Measurements from ENCODE around the gene HSF2. TPM values are rescaled to one million over a fixed set of nuclear protein-coding genes. Genes with fewer than 3 reads are reported as not detected.

Gene HSF2
- total and polyA plus RNA-seq, 4 donors: 2.2 to 7.9 (median 6.3) TPM

- Histone ChIP-seq H3K27me3 (ENCODE audit: control insufficient read depth in 4 of 4, insufficient read depth in 4 of 4, low read length in 3 of 4) (no peaks in the 10 kb centered on the region), H3K9me3 (ENCODE audit: control insufficient read depth in 4 of 4, low read length in 3 of 4) (no peaks in the 10 kb centered on the region), H3K27ac (ENCODE audit: low read depth in 1 of 2, low read length in 2 of 2) (no peak overlapping the region), H3K4me3 (ENCODE audit: low read depth in 1 of 3, low read length in 3 of 3) (no peak overlapping the region), H3K9ac (ENCODE audit: low read depth in 1 of 2, low read length in 2 of 2) (no peak overlapping the region), H3K4me1 (ENCODE audit: control insufficient read depth in 4 of 4, insufficient read depth in 4 of 4, low read length in 3 of 4) (no peaks in the 10 kb centered on the region), H3K36me3 (ENCODE audit: control insufficient read depth in 4 of 4, insufficient read depth in 3 of 4, low read depth in 1 of 4, low read length in 3 of 4) (peaks cover 0 to 2% (median 0%) of the 10 kb centered on the region in 4 donors)
- WGBS: 91% methylated on average over 7 of the region's 7 CpGs
- no peak for DNase-seq (ENCODE audit: low spot score)
- TF ChIP-seq HNF4A (conservative IDR thresholded peaks at IDR 0.05) (no peak), SP1 (IDR thresholded peaks at IDR 0.05) (no peak), GABPA (IDR thresholded peaks at IDR 0.05 in 1 of 2, conservative IDR thresholded peaks at IDR 0.05 in 1 of 2) (no peak)
Observed at GRCh38 chr6:122482750-122483080, 83.3 kb downstream of the HSF2 start.

Small RNA genes within 50 kb of the gene (small RNA-seq; reads per million reads assigned to genes)
- not detected for gene Z99129.1

Other genes with a start within 250 kb of the HSF2 start
- gene SERINC1, start 72.2 kb downstream of the HSF2 start, total RNA-seq: 100 to 1,000 TPM; 131 to 139 TPM
- gene SERINC1, start 72.2 kb downstream of the HSF2 start, polyA plus RNA-seq: 10 to 100 TPM; 79.8 to 95.5 TPM
- 1 to 10 TPM; 2.5 to 2.6 TPM for gene PKIB, start 210.8 kb downstream of the HSF2 start, total RNA-seq
- gene PKIB, start 210.8 kb downstream of the HSF2 start, polyA plus RNA-seq: 1 to 10 TPM; 3.5 to 5.1 TPM

Measured in liver (tissue), 10 donors.